AML-193 (cell line): ENCODE data around the gene PRR7.
"Not testable (repeated sequence)": the region's sequence is repeated elsewhere in the genome, so short reads cannot be mapped to it uniquely, and the experiment has no call there.

Source experiments
- DNase-seq, 2 experiments: peaks; one replicate each; lab custom pipeline; 2025; lab: John Stamatoyannopoulos, UW

The PRR7 gene, protein sequence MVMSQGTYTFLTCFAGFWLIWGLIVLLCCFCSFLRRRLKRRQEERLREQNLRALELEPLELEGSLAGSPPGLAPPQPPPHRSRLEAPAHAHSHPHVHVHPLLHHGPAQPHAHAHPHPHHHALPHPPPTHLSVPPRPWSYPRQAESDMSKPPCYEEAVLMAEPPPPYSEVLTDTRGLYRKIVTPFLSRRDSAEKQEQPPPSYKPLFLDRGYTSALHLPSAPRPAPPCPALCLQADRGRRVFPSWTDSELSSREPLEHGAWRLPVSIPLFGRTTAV

DNA sequence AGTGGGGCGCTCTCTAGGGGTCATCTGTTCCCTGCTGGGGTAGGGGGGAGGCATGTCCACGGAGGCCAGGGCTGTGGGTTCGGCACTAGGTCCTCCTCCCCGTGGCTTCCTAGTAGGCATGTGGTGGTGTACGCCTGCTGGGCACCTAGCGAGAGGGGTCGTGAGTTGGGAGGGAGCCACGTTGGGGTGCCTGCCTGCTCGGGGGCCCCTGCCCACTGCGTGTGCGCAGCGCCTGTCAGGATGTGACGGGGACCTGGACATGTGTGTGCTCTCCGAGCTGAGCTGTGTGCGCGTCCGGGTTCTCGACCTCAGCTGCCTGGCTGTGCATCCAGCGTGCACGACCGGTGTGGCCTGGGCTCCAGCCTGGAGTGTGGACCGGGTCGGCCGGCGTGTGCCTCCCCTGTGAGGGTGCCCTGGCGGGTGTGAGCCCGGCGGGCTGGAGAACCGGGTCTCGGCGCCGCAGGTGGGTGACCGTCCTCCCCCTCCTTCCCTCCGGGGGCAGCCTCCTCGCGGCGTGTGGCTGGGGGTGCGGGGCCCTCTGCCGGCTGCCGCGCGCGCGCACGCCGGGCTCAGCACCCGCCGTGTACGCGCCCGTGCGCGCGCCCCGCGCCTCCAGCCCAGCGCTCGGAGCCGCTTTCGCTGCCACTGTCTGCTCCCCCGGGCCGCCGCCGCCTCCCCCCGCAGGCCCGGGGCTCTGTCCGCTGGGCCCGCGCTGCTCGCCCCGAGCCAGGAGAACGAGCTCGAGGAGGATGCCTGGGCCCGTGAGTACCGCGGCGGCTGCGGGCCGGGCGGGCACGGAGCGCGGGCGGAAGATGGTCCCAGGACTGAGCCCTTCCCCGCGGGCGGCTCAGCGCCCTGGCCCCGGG is at the start of gene PRR7:
Gene PRR7, plus strand, starts transcription at position 615 of the 866 bp plus-strand sequence. CDS start 8,254 bp downstream, outside the sequence.
- peak; percentile 46 to 66 for DNase-seq

DNA sequence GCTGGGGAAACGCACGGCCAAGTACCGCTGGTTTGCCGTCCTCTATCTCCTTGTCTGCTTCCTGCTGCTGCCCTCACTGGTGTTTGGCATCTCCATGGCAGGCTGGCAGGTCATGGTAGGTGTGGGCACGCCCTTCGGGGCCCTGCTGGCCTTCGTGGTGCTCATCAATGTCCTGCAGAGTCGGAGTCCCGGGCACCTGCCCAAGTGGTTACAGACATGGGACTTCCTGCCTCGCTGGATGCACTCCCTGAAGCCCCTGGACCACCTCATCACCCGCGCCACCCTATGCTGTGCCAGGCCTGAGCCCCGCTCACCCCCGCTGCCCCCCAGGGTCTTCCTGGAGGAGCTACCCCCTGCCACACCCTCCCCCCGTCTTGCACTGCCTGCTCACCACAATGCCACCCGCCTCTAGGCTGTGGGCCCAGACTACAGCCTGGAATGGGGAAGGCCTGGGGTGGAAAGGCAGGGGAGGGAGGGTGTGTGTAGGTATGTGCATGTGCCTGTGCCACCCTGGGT is 48.7 kb upstream of the PRR7 start:
- DNase-seq, result no peak

DNA sequence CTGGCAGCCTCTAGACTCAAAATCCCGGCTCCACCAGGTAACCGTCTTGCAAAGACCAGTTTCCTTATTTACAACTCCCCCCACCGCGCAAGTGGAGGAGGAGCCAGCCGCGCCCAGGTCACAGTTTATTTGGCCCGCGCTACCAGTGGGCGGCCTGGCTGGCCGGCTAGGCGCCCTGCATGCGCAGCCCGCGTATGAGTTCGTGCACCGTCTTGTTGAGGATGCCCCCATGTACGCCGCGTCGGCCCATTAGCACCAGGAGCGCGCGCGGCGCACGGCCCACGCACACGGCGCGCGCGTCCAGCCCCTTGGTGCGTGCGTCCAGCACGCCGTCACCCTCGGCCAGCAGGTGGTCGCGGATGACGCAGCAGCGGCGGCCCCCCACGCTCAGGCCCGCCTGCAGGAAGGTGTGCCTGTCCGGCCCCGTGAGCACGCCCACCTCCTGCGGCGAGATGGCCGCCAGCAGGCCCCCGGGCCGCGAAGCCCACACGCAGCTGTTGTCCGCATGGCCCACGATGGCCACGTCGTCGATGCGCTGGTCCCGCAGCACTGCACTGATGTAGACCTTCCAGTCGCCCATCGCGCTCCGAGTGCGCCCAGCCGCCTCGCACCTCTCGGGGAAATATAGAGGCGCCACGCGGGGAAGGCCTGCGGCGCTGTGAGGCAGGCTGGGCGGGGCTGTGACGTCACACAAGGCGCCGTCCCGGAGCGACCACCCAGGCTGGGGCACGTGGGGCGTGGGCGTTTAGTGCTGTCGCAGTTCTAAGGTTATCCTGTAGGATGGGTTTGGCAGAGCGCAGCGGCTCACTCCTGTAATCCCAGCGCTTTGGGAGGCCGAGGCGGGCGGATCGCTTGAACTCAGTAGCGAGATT is 46.4 kb upstream of the PRR7 start, which contains the start of gene PFN3:
Gene PFN3, minus strand, starts transcription at position 665 of the 872 bp plus-strand sequence. Its CDS starts 85 bp downstream, at position 580.
- no peak for DNase-seq

DNA sequence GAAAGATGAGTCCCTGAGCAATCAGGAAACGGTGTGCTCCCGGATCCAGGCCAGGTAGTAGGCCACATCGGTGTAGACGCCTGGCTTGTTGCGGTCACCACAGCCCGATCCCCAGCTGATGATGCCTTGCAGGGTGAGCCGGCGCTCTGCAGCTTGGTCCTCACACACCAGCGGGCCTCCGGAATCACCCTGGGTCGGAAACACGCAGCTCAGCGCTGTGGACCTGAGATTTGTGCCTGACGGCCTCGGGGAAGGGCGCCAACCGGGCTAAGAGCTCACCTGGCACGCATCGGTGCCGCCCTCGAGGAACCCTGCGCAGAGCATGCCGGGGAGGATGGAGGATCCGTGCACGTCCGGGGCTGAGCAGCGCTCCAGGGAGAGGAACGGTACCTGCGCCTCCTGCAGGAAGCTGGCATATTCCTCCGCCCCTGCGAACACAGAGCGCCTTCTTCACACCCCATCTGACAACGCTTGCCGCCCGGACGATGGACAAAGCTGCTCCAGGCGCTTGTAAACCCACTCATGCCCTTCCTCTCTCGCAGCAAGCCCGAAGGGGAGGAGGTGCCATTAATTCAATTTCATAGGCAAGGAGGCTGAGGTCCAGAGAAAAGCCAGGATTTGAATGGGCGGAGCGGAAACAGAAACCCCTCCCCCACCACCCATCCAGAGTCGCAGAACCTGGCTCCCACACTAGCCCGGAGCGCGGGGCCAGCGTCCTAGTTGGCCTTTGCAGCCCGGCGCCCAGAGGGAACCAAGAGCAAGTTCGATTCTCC is 44.2 kb upstream of the PRR7 start:
- DNase-seq, result no peak

DNA sequence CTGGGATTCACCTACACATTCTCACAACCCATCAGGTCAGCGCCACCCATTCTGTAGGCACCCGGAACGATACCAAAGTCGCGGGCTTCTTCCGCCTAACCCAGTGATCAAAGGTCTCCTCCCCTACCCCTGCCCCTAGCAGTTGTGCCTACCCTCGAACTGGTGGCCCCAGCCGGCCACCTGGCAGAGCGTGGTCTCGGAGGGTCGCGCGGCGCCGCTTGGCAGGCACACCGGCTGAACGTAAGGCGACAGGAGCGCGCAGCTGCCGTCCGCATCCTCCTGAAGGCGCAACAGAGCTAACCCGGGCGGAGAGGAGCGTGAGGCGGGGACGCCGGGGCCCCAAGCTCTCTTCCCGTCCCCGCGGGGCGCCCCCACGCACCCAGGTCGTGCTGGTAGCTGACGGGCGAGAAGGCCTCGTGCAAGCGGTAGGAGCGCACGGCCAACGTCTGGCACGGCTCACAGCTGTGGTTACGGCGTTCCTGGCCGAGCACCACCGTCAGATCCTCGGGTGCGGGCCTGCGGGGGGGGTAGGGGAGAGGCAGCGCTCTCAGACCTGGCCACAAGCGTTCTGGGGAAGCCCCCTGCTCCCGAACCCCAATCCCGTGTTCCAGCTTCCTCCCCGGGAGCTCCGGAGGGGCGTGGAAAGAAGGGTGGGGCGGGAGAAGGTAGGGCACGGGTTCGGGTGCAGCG is 43.4 kb upstream of the PRR7 start:
- DNase-seq, result peak; percentile 12 to 31

DNA sequence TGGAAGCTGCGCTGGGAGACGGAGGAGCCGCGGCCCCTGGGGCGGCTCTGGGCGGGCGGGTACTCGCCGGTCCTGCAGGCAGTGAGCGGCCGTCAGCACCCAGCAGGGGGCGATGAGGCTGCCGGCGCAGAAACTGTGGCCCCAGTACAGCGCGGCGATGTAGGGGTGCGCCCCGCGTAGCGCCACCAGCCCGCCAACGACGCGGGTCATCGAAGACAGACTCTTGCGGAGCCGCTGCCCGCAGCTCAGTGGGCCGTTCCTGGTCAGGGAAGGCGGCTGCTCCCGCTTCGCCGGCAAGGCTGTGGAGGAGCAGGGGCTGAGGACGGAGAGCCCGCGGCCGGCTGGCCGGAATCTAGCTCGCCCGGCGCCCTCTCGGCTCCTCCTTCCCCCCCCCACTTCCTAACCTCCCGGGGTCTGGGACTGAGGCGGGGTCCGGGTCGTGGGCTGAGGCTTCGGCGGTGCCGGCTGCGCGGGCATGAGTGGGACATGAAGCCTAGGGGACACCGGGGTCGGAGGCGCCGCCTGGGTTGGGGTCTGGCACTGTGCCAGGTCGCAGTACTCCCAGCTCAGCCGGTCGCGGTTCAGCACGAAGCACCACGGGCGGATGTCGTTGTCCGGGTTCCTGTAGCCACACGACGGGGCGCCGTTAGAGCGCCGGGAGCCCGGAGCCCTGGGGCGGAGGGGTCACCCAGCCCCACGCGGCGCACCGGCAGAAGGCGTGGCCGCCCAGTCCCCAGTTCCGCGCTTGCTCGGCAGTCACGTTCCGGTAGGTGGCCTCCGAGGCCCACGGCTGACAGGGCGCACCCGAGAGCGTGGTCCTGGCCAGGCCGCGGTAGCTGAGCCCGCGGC is 42.6 kb upstream of the PRR7 start:
- peak; percentile 81 to 84 for DNase-seq

DNA sequence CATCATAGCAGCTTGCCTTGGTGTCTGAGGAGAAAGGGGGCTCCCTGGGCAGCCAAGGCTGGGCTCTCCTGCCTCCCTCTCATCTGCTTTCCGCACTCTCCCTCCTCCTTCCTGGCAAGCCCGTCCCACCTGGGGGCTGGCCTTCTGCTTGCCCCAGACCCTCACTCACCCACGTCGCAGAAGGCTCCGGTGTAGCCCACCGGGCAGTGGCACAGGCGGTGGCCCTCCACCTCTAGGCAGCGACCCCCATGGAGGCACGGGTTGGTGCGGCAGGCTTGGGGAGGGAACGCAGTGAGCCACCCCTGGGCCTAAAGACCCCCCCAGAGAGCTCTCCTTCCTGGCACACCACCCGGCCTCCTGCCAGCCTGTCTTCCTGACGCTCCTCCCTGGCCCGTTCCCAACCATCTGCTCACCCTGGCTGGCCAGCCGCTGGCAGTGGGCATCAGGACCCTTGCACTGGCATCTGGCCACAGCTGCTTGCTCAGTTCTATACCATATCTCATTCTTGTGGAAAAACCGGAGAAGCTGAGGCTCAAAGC is 41.9 kb upstream of the PRR7 start:
- DNase-seq, result no peak

DNA sequence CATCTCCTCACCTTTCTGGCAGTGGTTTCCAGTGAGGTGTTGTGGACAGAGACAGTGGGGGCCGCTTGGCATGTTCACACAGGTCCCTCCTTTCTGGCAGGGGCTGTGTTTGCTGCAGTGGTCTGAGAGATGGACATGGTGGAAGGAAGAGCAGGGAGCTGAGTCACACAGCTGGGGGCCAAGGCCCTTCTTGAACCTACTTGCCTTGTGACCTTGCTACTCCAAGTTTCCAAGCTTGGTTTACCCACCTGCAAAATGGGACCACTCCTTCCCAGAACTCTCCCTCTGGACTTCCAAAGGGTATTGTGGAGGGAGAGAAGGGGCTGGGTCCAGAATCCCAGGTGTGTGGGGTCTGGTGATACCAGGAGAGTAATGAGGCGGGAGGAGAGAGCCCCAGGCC is 41.3 kb upstream of the PRR7 start:
- no peak for DNase-seq

DNA sequence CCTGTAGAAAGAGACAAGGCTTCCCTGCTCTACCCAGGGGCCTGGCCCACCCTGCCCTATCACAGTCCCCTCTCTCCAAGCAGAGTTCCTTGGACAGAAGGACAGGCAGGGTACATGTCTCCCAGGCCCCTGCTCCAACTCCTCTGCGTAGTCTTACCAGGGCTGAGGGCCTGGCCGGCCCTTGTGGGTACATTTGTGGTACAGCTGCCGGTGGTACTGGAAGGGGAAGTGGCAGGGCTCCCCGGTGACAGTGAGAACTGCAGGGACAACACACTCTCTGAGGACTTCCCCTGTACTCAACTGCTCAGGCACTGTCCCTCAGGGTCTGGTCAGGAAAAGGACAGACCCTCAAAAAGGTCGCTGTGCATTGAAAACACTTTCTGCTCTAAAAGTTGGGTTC is 40.8 kb upstream of the PRR7 start:
- peak; percentile 83 to 91 for DNase-seq

DNA sequence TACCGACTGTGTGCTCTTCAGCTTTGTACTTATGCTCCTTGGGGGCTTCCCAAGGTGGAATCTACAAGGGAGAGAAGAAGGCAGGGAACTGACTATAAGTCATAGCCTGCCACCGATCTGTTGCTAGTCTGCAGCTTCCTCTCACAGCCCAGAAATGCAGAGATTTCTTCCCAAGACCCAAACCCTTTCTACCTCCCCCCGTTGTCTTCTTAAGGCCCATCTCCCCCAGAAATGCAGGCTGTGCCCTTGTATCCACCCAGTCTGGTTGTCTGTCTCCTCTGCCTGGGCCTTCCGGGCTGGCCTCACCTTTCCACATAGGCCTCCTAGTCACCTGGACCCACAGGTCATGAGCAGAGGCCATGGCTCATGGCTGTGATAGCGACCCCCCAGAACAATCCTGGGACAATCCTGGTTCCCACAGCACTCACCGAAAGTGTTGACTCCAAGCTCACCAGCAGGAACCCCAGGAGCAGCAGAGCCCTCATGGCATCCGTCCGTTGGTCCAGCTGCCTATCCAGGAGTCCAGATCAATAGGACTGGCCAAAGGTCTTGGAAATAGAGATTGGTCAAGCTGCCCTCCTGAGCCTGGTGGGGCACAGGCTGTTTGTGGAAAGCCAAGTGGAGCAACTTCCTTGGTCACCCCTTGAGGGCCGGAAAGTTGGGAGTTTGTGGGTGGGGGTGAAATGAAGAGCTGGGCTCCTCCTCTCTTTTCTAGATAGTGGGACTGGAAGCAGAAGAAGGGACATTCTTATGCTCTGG is 37.4 kb upstream of the PRR7 start, which contains the start of gene F12:
Gene F12, minus strand, starts transcription at position 522 of the 759 bp plus-strand sequence. Its CDS starts 37 bp downstream, at position 485.
- DNase-seq, result no peak

DNA sequence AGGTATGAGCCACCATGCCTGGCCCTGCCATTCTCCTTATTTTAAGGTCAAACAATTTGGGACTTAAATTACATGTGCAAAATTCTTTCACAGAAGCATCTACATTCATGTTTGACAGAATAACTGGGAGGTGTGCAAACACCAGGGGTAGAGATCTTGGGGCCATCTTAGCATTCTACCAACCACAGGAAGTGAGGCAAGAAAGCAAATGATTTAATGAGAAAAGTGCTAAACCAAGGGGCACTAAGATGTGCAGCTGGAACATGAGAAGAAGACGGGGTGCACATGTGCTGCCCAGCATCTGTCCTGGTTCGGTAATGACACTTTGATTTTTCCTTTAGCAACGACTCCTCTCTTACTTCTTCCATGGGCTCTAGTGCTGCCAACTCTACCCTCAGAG is 36.0 kb upstream of the PRR7 start:
- peak in 1 of 2 experiments; percentile 21 for DNase-seq

DNA sequence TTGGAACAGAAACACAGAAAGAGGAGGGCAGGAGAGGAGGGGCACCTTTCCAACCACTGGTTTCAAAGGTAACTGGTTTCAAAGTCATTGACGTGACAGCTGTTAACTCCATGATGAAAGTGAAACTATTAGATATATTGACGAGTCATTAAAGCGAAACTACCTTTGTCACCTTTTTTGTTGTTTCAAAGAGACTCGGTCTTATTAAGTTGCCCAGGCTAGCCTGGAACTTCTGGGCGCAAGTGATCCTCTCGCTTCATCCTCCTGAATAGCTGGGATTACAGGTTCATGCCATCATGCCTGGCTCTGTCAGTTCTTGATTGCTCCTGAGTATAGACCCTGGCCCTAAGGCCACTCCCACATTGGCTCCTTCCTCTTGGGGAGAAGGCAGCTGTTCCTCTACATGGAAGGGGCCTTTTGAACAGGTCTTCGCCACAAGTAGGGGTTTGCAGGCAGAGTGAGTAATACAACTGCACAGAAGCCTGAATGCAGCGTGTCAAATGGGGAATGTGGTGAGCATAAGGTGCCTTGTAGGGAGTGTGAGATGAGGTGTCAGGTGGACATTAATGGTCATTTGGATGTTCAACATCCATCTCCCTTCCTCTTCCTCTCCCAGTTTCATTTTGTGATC is 33.9 kb upstream of the PRR7 start:
- no peak for DNase-seq

DNA sequence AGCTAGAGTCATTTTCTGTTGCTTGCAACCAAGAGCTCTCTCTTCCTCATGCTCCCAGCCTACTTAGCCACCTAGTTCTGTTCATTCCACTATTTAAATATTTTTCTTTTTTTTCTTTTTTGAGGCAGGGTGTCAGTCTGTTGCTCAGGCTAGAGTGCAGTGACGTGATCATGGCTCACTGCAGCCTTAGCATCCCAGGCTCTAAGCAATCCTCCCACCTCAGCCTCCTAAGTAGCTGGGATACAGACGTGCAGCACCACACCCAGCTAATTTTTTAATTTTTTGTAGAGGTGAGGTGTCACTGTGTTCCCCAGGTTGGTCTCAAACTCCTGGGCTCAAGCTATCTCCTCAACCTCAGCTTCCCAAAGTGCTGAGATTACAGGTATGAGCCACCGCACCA is 32.1 kb upstream of the PRR7 start:
- no peak for DNase-seq

DNA sequence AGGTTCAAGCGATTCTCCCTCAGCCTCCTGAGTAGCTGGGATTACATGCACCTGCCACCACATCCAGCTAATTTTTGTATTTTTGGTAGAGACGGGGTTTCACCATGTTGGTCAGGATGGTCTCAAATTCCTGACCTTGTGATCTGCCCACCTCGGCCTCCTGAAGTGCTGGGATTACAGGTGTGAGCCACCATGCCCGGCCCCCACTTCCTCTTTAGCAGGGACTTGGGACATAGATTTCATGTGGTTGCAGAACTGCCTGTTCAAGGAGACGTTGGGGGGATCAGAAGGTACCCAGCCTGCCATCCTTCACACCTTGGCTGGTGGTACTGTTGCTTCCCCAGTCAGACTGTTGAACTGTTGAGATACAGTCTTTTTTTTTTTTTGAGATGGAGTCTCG is 29.5 kb upstream of the PRR7 start:
- DNase-seq, result not testable (repeated sequence)

DNA sequence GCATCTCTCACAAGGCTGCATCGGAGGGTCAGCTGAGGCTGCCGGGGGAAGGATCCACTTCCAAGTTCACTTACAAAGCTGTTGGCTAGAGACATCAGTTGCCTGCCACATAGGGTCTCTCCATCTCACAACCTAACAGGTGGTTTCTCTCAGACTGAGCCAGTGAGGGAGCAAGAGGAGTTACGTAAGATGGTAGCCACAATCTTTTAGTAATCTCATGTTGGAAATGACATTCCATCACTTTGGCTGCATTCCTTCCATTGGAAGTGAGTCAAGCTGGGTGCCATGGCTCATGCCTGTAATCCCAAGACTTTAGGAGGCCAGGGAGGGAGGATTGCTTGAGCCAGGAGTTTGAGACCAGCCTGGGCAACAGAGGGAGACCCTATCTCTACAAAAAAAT is 27.6 kb upstream of the PRR7 start:
- DNase-seq, result no peak

DNA sequence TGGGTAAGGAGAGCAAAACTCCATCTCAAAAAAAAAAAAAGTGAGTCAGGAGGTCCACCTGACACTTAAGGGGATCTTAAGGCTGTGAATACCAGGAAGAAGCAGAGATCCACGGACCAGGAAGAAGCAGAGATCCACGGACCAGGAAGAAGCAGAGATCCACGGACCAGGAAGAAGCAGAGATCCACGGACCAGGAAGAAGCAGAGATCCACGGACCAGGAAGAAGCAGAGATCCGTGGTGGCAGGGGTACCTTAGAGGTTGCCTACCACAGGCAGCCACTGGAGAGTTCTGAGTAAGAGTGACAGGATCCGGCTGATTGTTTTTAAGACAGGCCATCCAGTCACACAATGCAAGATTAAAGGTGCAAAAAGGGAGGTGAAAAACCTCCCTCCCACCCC is 26.1 kb upstream of the PRR7 start:
- DNase-seq, result not testable (repeated sequence)

DNA sequence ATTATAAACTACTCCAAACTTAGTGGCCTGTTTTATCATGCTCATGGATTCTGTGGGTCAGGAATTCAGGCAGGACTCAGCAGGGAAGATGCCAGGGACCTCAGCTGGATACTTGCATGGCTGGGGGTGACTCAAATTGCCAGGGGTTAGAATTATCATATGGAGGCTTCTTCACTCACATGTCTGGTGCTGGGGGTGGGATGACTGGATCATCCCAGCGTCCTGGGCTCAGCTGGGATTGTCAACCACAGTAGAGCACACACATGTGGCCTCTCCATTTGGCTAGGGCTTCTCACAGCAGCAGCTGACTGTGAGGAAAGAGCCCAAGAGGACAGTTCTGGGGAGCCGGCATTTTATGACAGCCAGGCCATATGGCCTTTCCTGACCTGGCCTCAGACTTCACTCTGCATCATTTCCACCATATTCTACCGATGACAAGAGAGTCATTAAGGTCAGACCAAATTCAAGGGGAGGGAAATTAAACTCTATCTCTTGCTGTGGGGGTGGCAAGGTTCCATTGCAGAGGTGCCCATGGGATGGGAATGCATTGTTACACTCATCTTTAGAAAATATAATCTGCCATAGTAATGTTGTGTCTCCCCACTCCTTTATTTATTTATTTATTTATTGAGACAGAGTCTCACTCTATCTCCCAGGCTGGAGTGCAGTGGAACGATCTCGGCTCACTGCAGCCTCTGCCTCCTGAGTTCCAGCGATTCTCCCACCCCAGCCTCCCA is 25.4 kb upstream of the PRR7 start:
- no peak for DNase-seq
